Cardiac fibroblast (primary cell): ENCODE results near the gene SCART1.

Source experiments
- DNase-seq, 2 donors: peaks; one replicate each; pipeline versions ENCODE4 v3.0.0 to v3.0.0-alpha.2; 2010; ENCODE audit warnings: low read depth in 2 of 2
- H3K4me3 ChIP-seq, 2 donors: replicated peaks in 1 of 2; 1 replicate in 1 of 2; 2 replicates in 1 of 2; pipeline ENCODE4 v1.5.1; 2011; ENCODE audit warnings: low read depth in 2 of 2, low read length in 2 of 2, mild to moderate bottlenecking in 2 of 2, moderate library complexity in 1 of 2
- CTCF ChIP-seq: IDR thresholded peaks from one replicate; pipeline ENCODE4 v1.5.1; 2011; ENCODE audit warnings: low read depth, mild to moderate bottlenecking, low read length, inconsistent platforms

The SCART1 gene

GRCh38 chr10:133445268-133445732, 8.4 kb upstream of the SCART1 start:
- TF ChIP-seq CTCF, result no peak
- no peak for DNase-seq
- H3K4me3 ChIP-seq, result no peak overlapping the region

- no peak overlapping the region for H3K4me3 ChIP-seq
- no peak for DNase-seq
- TF ChIP-seq CTCF, result no peak
These were observed 7.7 kb upstream of the SCART1 start for GRCh38 chr10:133445751-133446708.

- DNase-seq, result no peak
- TF ChIP-seq CTCF, result no peak
- no peak overlapping the region for H3K4me3 ChIP-seq
These were observed 6.8 kb upstream of the SCART1 start for GRCh38 chr10:133446979-133447378.

- no peak for DNase-seq
- TF ChIP-seq CTCF, result no peak
- H3K4me3 ChIP-seq, result no peak overlapping the region
These were observed 5.6 kb upstream of the SCART1 start for GRCh38 chr10:133448120-133448519.

GRCh38 chr10:133451346-133451745, 2.4 kb upstream of the SCART1 start:
- H3K4me3 ChIP-seq, result no peak overlapping the region
- no peak for DNase-seq
- TF ChIP-seq CTCF, result no peak

- TF ChIP-seq CTCF, result no peak
- DNase-seq, result no peak
- no peak overlapping the region for H3K4me3 ChIP-seq
These were observed 1.3 kb upstream of the SCART1 start for GRCh38 chr10:133452453-133452852.
